Right lung (tissue), 5 donors: ENCODE data around the gene LMTK2. TPM values are rescaled to one million over a fixed set of nuclear protein-coding genes. Genes with fewer than 3 reads are reported as not detected.

Experiments
- DNase-seq, 2 donors: peaks; one replicate each; pipeline ENCODE4 v3.0.0-alpha.2; 2013
- polyA plus RNA-seq, 5 donors: library from polyadenylated mRNA; unstranded; fragments of 120-200 nt; gene quantifications; one replicate each; pipeline versions ENCODE4 v1.2.1 to v1.2.3, GENCODE V29; 2013; ENCODE audit warnings: inconsistent platforms in 1 of 5, low replicate concordance in 1 of 5; ENCODE audit not compliant: insufficient read length in 5 of 5, insufficient read depth in 1 of 5

LMTK2 gene
- polyA plus RNA-seq, 5 donors = 12.8 to 17.0 (median 13.4) TPM

- DNase-seq = no peak
These were observed 95.9 kb downstream of the LMTK2 start for GRCh38 chr7:98202367-98203195.

DNA sequence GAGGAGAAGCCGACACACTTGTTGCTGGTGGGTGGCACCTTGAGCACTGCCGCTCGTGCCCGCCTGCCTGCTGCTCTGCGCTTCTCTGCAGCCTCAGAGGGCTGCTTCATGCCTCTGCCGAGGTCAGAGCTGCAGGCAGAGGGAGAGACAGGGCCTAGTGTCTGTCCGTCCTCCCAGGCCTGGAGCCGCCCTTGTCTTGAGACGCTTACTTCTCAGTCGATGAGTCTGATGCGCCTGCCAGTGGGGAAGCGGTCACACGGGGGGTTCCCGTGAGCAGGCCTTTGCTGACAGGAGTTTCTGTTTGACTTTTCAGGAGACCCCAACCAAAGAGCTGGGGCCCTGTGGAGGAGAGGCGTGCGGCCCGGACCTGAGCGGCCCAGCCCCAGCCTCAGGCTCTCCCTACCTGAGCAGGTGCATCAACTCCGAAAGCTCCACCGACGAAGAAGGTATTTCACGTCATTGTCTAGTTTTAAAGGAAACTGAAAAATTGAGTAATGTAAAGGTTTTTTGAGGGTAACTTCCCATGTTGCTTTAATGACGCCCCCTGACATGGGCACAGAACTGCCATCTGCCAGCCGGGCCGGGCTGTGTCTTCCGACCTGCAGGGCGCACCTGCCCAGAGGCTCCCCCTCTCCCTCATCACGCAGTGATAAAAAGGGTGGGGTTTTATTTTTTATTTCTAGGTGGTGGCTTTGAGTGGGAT, 96.8 kb downstream of the LMTK2 start:
- no peak for DNase-seq

- DNase-seq = no peak
These were observed 97.4 kb downstream of the LMTK2 start for GRCh38 chr7:98203964-98204605.

- DNase-seq = no peak
These were observed 98.0 kb downstream of the LMTK2 start for GRCh38 chr7:98204670-98205069.

DNA sequence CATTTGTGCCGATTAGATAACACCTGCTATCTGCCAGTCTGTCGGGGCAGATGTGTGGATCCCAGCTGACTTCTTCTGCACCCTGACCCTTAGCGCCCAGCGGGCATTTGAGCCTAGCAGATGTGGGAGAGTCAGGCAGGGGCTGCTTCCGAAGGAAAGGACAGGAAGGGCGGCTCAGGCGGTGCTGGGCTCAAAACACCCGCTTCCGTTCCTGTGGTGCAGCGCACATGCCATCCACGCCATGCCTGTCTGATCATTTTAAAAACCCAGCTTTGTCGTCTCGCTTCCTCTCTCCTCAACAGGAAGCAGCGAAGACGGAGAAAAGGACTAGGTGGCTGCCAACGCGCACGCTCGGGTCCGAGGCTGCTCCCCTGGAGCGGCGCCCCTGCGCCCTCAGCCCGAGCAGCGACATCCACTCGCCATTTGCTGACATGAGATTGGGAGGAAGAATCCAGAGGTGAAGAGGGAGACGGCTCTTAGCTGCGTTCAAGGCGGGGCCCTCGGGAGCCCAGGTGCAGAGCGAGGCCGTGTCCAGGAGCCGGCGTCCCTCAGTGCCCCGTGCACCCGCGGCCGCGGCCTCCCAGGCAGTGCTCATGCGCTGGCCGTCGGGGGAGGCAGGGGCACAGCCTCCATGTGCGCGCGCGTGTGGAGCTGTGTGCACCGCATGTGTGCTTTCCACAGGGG, 98.6 kb downstream of the LMTK2 start:
- DNase-seq = no peak

DNA sequence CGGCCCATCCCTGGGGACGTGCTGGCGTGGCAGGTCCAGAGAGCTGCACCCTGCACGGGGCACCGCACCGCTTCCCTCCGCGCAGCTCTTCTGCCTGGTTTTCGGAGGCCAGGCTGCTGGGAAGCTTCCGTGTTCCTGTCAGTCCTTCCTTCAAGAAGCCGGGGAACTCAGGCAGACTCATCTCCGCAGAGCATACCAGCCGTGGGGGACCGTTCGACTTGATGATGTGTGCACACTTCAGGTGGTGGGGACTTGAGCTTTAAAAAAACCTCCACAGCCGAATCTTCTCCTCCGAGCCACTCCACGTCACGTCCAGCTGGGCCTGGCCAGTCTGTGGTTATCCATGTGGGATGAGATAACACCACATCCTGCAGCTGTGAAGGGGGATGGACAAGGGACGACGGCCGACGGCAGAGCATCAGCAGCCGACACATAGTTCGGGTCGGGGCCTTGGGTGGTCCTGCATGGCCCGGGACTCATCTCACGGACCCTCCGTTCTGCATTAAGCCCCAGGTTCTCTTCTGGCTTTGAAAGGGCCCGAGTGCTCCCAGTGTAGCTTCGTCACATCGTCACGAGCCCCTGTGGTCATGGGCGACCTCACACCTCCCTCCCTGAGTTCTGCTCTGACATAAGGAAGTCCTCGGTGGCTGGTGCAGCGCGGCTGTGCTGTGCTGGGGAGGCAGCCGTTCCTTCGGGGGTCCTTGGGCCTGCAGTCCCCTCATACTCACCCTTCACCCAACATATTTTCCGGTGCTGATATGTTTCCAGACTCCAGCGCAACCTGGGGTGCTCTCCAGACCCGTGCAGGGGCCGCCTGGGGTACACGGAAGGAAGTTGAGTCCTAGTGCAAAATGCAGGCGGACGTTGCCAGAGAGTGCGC, 100.0 kb downstream of the LMTK2 start:
- DNase-seq = no peak

- no peak for DNase-seq
These were observed 102.7 kb downstream of the LMTK2 start for GRCh38 chr7:98209166-98209920.

GRCh38 chr7:98210513-98211220, 104.0 kb downstream of the LMTK2 start:
- DNase-seq = no peak

DNA sequence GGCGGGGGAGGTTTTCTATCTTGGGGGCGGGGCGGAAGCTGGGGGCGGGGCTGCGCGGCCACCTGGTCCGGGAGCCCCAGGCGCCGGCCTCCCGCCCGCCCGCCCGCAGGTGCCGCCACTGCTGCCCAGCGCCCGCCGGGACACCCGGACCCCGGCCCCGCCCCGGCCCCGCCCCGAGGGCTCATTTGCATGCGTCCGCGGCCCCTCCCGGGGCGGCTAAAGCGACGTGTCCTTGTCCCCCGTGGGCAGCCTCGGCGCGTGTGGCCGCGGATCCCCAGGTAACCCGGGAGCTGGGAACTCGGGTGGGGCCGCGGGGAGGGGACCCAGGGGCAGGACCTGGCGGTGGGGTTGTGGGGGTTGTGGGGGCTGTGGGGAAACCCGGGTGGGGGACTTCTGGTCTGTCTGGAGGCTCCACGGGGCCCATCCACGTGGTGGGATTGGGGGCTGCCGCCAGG, 104.6 kb downstream of the LMTK2 start, which contains the start of gene BHLHA15:
Gene BHLHA15, plus strand, starts transcription at position 219 of the 455 bp plus-strand sequence. CDS start 871 bp downstream, outside the sequence.
- DNase-seq = no peak

DNA sequence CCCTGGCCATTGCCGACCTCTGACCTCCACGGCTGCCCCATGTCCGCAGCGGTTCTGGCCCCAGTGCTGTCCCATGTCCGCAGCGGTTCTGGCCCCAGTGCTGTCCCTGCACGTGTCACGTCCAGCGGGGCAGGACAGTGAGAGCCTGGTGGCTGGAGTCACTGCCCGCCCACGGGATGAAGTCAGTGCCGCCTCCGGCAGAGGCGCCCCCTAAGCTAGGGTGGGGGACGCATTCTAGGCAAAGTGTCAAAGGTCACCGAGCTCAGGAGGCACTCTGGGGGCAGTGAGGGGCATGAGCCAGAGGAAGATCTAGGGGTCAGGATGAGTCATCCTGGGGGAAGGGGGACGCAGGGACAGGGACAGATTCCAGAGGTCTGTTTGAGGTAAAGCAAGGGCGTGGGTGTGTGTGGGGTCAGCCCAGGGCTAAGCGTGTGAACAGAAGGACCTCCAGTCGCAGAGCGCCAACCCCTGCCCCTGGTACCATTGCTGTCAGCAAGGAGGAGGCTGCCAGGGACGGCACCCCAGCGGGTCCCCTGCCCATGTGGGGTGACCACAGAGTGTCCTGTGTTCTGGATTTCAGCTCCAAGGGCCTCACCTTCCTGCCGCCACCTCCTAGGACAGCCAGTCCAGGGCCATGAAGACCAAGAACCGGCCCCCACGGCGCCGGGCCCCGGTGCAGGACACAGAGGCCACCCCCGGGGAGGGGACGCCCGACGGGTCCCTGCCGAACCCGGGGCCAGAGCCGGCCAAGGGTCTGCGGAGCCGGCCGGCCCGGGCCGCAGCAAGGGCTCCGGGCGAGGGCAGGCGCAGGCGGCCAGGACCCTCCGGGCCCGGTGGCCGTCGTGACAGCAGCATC, 105.2 kb downstream of the LMTK2 start:
- DNase-seq = no peak

- DNase-seq = no peak
These were observed 105.9 kb downstream of the LMTK2 start for GRCh38 chr7:98212532-98213041.

GRCh38 chr7:98213296-98213887, 106.7 kb downstream of the LMTK2 start:
- DNase-seq = no peak

GRCh38 chr7:98213888-98214810, 107.5 kb downstream of the LMTK2 start:
- no peak for DNase-seq

DNA sequence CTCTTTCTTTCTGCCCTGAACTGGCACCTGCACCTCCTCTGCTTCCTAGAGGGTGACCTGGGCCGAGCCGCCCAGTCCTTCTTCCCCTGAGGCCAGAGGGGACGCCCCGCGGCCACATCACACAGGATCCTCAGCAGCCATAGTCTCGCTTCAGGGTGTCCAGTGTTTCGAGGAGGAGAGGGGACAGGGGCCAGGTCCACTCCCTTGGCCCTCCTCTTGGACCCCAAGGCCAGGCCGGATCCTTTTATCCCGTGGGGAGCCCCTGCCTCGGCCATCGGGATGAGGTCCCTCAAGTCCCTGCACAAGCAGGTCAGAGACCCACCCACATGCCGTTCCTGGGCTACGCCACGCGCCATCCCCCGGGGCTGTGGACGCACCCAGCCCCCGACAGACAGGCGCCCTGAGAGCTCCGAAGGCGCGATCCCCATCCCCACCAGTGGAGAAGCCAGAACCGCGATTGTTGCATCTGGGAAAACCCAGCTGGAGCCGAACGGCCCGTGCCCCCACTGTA, 108.2 kb downstream of the LMTK2 start:
- DNase-seq = no peak

DNA sequence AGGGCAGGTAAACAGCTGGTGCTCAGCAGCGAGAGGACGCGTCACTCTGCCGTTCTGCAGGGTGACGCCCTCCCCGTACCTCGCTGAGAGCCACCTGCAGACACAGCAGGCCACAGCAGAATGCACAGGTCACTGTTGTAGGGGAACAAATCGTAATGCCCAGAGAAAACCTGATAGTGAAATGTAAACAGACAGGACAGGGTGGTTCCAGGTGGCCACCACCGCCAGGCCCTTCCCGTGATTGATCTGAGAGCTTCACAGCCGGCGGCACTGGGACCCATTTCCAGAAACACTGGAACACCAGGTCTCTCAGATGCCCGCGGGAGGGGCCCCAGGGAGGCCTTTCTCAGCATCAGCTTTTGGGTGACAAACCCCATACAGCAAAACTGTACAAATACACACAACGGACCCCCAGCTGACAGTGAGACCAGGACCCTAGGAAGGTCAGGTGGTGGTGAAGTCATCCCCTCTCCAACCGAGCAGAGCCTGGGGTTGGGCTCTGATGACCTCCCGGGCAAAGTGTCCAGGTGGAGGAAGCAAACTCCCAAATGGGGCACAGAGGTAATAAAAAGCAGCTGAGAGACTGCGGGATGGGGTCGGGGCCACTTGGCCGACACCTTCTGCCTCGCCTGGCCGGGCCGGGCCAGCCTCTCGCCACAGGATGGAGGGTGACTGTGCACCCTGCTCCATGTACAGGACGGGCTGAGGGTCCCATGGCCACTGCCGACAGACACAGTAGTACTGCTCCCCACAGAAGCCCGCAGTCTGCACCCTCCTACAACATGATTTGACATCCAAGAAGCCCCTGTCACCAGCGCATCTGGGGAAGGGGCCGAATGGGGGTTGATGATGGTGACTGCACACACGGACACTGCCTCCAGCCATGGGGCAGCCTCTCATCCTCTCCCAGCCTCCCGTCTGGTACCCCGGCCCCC, 109.2 kb downstream of the LMTK2 start:
- no peak for DNase-seq
